Thoracic aorta (tissue), 2 donors: ENCODE data around the gene PIEZO2. TPM values are rescaled to one million over a fixed set of nuclear protein-coding genes. Genes with fewer than 3 reads are reported as not detected.

Experiments used
- ATAC-seq: fragments of 150-250 bp; one replicate; pipeline ENCODE4 v1.8.0; 2017; ENCODE audit warnings: low read depth; ENCODE audit not compliant: insufficient number of reproducible peaks, low FRiP score
- DNase-seq: peaks from one replicate; pipeline ENCODE4 v3.0.0-alpha.2; 2020; ENCODE audit warnings: low spot score
- H3K27ac ChIP-seq, 2 donors: fragments of 200-600 bp; sonication (generic); 1 replicate in 1 of 2; 2 replicates in 1 of 2; pipeline ENCODE4 v1.5.1; 2016; ENCODE audit warnings: mild to moderate bottlenecking in 2 of 2, moderate library complexity in 2 of 2
- H3K27me3 ChIP-seq: fragments of 200-600 bp; sonication (generic); replicated peaks from 2 replicates; pipeline ENCODE4 v1.6.0; 2016; ENCODE audit warnings: mild to moderate bottlenecking; ENCODE audit not compliant: insufficient read depth
- H3K36me3 ChIP-seq: fragments of 200-600 bp; sonication (generic); one replicate; pipeline ENCODE4 v1.5.1; 2016
- H3K4me1 ChIP-seq, 2 donors: fragments of 200-600 bp; sonication (generic); 1 replicate in 1 of 2; 2 replicates in 1 of 2; pipeline versions ENCODE4 v1.5.1 to v1.6.0; 2016; ENCODE audit warnings: low read depth in 2 of 2, mild to moderate bottlenecking in 1 of 2; ENCODE audit not compliant: control insufficient read depth in 1 of 2
- H3K4me3 ChIP-seq: fragments of 200-600 bp; sonication (generic); 2 replicates; pipeline ENCODE4 v1.5.1; 2016; ENCODE audit warnings: mild to moderate bottlenecking
- H3K9me3 ChIP-seq: fragments of 200-600 bp; sonication (generic); 2 replicates; pipeline ENCODE4 v1.5.1; 2016
- CTCF ChIP-seq: fragments of 200-600 bp; sonication (generic); IDR thresholded peaks from one replicate; pipeline ENCODE4 v1.5.1; 2019; ENCODE audit warnings: antibody characterized with exemption
- total RNA-seq, 2 donors: library from RNA; depleted of rRNA; stranded (reverse); fragments of >200 nt; gene quantifications; one replicate each; pipeline versions ENCODE4 v1.1.0 to v1.2.3, GENCODE V29; 2016

Gene PIEZO2
- total RNA-seq, 2 donors from 2014 or later: 8.3 to 10.3 TPM

GRCh38 chr18:10893761-10894160 lies 255.6 kb downstream of the PIEZO2 start:
- no peak for ATAC-seq

GRCh38 chr18:10893196-10893595 lies 256.2 kb downstream of the PIEZO2 start:
- Histone ChIP-seq H3K4me3 (no peak overlapping the region), H3K36me3 (no peaks in the 10 kb centered on the region), H3K27me3 (no peaks in the 10 kb centered on the region), H3K27ac (no peak overlapping the region), H3K9me3 (no peaks in the 10 kb centered on the region), H3K4me1 (no peaks in the 10 kb centered on the region)
- no peak for TF ChIP-seq CTCF
- no peak for DNase-seq
- ATAC-seq: no peak

More at GRCh38 chr18:10893761-10894160, 255.6 kb downstream of the PIEZO2 start:
- Histone ChIP-seq H3K4me3 (no peak overlapping the region), H3K9me3 (no peaks in the 10 kb centered on the region), H3K4me1 (no peaks in the 10 kb centered on the region), H3K27ac (no peak overlapping the region), H3K36me3 (no peaks in the 10 kb centered on the region), H3K27me3 (no peaks in the 10 kb centered on the region)
- no peak for DNase-seq
- TF ChIP-seq CTCF: no peak

GRCh38 chr18:10892786-10893185 lies 256.6 kb downstream of the PIEZO2 start:
- H3K27me3 ChIP-seq: no peaks in the 10 kb centered on the region
- DNase-seq: no peak
- H3K36me3 ChIP-seq: no peaks in the 10 kb centered on the region
- no peak for TF ChIP-seq CTCF
- no peaks in the 10 kb centered on the region for H3K4me1 ChIP-seq
- no peak for ATAC-seq
- no peaks in the 10 kb centered on the region for H3K9me3 ChIP-seq
- H3K27ac ChIP-seq: no peak overlapping the region
- H3K4me3 ChIP-seq: no peak overlapping the region

- H3K9me3 ChIP-seq: no peaks in the 10 kb centered on the region
- DNase-seq (no peak), ATAC-seq (no peak)
- no peaks in the 10 kb centered on the region for H3K4me1 ChIP-seq
- no peaks in the 10 kb centered on the region for H3K36me3 ChIP-seq
- no peak overlapping the region for H3K27ac ChIP-seq
- TF ChIP-seq CTCF: no peak
- no peak overlapping the region for H3K4me3 ChIP-seq
- no peaks in the 10 kb centered on the region for H3K27me3 ChIP-seq
These were observed 259.3 kb downstream of the PIEZO2 start for GRCh38 chr18:10890022-10890421.

GRCh38 chr18:10878703-10879102 lies 270.7 kb downstream of the PIEZO2 start:
- no peaks in the 10 kb centered on the region for H3K36me3 ChIP-seq
- ATAC-seq (no peak), DNase-seq (no peak)
- no peak overlapping the region for H3K4me3 ChIP-seq
- no peaks in the 10 kb centered on the region for H3K27me3 ChIP-seq
- H3K4me1 ChIP-seq: no peaks in the 10 kb centered on the region
- H3K27ac ChIP-seq: no peak overlapping the region
- no peak for TF ChIP-seq CTCF
- H3K9me3 ChIP-seq: no peaks in the 10 kb centered on the region
